Measurements from ENCODE around the gene BARX2.

DNA sequence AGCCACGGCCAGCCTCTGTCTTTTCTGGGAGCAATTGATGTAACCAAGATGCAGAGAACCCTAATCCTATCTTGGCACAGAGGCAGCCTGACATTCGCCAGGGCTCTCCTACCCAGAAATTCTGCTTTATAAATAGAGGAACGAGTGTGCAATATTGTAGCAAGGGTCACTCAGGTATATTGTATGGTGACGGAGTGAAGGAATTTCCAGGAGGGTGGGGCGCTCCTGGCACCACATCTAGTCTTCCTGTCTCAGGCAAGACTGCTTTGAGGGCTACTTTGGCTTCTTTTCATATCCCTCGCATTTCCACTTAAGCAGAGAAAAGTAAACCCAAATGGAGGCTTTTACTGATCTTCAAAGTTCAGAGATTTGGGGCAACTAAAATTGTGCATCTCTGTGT, 114.4 kb downstream of the BARX2 start:
- TF ChIP-seq REST (IDR thresholded peaks at IDR 0.05; ENCODE audit: low read depth) (no peak), YY1 (IDR thresholded peaks at IDR 0.05; ENCODE audit: low read depth) (no peak), RAD21 (IDR thresholded peaks at IDR 0.05; ENCODE audit: low read depth) (no peak), MAX (IDR thresholded peaks at IDR 0.05) (no peak), NFIC (IDR thresholded peaks at IDR 0.05) (no peak), EP300 (IDR thresholded peaks at IDR 0.05; ENCODE audit: borderline replicate concordance) (no peak), ZBTB7A (IDR thresholded peaks at IDR 0.05; ENCODE audit: low read depth) (no peak), FOXM1 (IDR thresholded peaks at IDR 0.05; ENCODE audit: borderline replicate concordance, low read depth) (no peak), EGR1 (IDR thresholded peaks at IDR 0.05) (no peak)
- TF ChIP-seq, protein P1, sequence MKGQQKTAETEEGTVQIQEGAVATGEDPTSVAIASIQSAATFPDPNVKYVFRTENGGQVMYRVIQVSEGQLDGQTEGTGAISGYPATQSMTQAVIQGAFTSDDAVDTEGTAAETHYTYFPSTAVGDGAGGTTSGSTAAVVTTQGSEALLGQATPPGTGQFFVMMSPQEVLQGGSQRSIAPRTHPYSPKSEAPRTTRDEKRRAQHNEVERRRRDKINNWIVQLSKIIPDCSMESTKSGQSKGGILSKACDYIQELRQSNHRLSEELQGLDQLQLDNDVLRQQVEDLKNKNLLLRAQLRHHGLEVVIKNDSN (IDR thresholded peaks at IDR 0.05): no peak

All from Ishikawa (cell line).